Measurements from ENCODE around the gene BPIFB4.

Gene BPIFB4

GRCh38 chr20:33061658-33062028 is 17.8 kb upstream of the BPIFB4 start:
- DNase-seq = no peak

- peak in 1 of 56 donors; percentile 8 for DNase-seq
Observed at GRCh38 chr20:33062105-33062824, 17.2 kb upstream of the BPIFB4 start.

GRCh38 chr20:33062825-33063149 is 16.7 kb upstream of the BPIFB4 start:
- no peak for DNase-seq

- DNase-seq = no peak
Observed at GRCh38 chr20:33063271-33063670, 16.2 kb upstream of the BPIFB4 start.

GRCh38 chr20:33064572-33065287 is 14.7 kb upstream of the BPIFB4 start:
- DNase-seq = no peak

GRCh38 chr20:33065785-33066184 is 13.7 kb upstream of the BPIFB4 start:
- DNase-seq = no peak

GRCh38 chr20:33067806-33068205 is 11.6 kb upstream of the BPIFB4 start:
- DNase-seq = no peak

- no peak for DNase-seq
Observed at GRCh38 chr20:33068251-33068939, 11.0 kb upstream of the BPIFB4 start.

- no peak for DNase-seq
Observed at GRCh38 chr20:33069673-33070072, 9.8 kb upstream of the BPIFB4 start.

GRCh38 chr20:33070111-33071053 is 9.1 kb upstream of the BPIFB4 start:
- DNase-seq = no peak

GRCh38 chr20:33071198-33071597 is 8.2 kb upstream of the BPIFB4 start:
- no peak for DNase-seq

GRCh38 chr20:33072362-33072761 is 7.1 kb upstream of the BPIFB4 start:
- DNase-seq = no peak

GRCh38 chr20:33072813-33073212 is 6.6 kb upstream of the BPIFB4 start:
- DNase-seq = no peak

- no peak for DNase-seq
Observed at GRCh38 chr20:33074675-33075074, 4.8 kb upstream of the BPIFB4 start.

- no peak for DNase-seq
Observed at GRCh38 chr20:33075281-33075680, 4.2 kb upstream of the BPIFB4 start.

GRCh38 chr20:33076662-33077372 is 2.6 kb upstream of the BPIFB4 start:
- DNase-seq = peak in 4 of 56 donors; percentile 2 to 13 (median 7)

GRCh38 chr20:33081411-33082154 is 2.1 kb downstream of the BPIFB4 start:
- DNase-seq = no peak

GRCh38 chr20:33082546-33082945 is 3.1 kb downstream of the BPIFB4 start:
- no peak for DNase-seq

GRCh38 chr20:33083544-33084340 is 4.3 kb downstream of the BPIFB4 start:
- no peak for DNase-seq

Measured in nucleus accumbens (tissue), 56 donors.